HCT116 (cell line): ENCODE data around the gene GRIP1. TPM values are rescaled to one million over a fixed set of nuclear protein-coding genes. Genes with fewer than 3 reads are reported as not detected.

Source experiments
- ATAC-seq: fragments of 200-7000 bp; cut with Tn5 transposase; 2 replicates; pipeline ENCODE4 v1.9.1; 2020; ENCODE audit warnings: mild to moderate bottlenecking, moderate library complexity
- BruUV-seq: library from RNA; stranded (reverse); fragments of 400-500 nt; replicated peaks from 2 replicates; lab custom pipeline; 2021; lab: Mats Ljungman, UMichigan
- CTCF ChIA-PET: fragments of 300-600 bp; sonication (Branson Sonifier 250); formaldehyde crosslinking; loops from one replicate; lab custom pipeline; 2021; ENCODE audit warnings: antibody characterized with exemption; lab: Charles Lee
- POLR2A ChIA-PET: fragments of 300-600, 350-600 bp; sonication (Branson Sonifier 250); formaldehyde crosslinking; loops from one replicate; lab custom pipeline; 2021; ENCODE audit warnings: antibody characterized with exemption; lab: Charles Lee
- RAD21 ChIA-PET, 2 experiments: fragments of 300-600 bp; sonication (Branson Sonifier 250); formaldehyde crosslinking; loops; one replicate each; lab custom pipeline; 2023; ENCODE audit warnings: low total read pairs in 2 of 2; ENCODE audit not compliant: uncharacterized antibody in 2 of 2, unreplicated experiment in 2 of 2, low non-redundant PET in 1 of 2; lab: Charles Lee
- DNase-seq: peaks from one replicate; pipeline ENCODE4 v3.0.0-alpha.2; 2010; ENCODE audit warnings: low read depth, low spot score
- H2AFZ ChIP-seq: fragments of 200-600 bp; shearing (Covaris generic), sonication (generic); 2 replicates; pipeline ENCODE4 v1.6.1; 2017; ENCODE audit warnings: low read depth, mixed run types, mixed read lengths, antibody characterized with exemption, low read length; ENCODE audit not compliant: poor library complexity, severe bottlenecking
- H3K27ac ChIP-seq: 2 replicates; pipeline ENCODE4 v1.5.1; 2012; ENCODE audit warnings: low read depth, low read length
- H3K27me3 ChIP-seq: fragments of 200-600 bp; sonication (generic); 2 replicates; pipeline ENCODE4 v1.6.1; 2016; ENCODE audit warnings: mixed run types, low read length, mixed read lengths; ENCODE audit not compliant: insufficient read depth
- H3K36me3 ChIP-seq, 2 experiments: fragments of 200-500 bp in 1 of 2; fragments of 200-600 bp in 1 of 2; sonication (Bioruptor generic) in 1 of 2; sonication (generic) in 1 of 2; 2 replicates each; pipeline versions ENCODE4 v1.5.1 to v1.6.1; 2014 to 2016; ENCODE audit warnings: low read length in 2 of 2, inconsistent platforms in 1 of 2, mixed read lengths in 1 of 2, mixed run types in 1 of 2; ENCODE audit not compliant: insufficient read depth in 2 of 2, control insufficient read depth in 1 of 2
- H3K4me1 ChIP-seq, 2 experiments: fragments of 200-600 bp in 1 of 2; sonication (generic) in 1 of 2; 2 replicates each; pipeline versions ENCODE4 v1.5.1 to v1.6.1; 2012 to 2017; ENCODE audit warnings: low read length in 2 of 2, inconsistent platforms in 1 of 2, mild to moderate bottlenecking in 1 of 2, mixed read lengths in 1 of 2, mixed run types in 1 of 2, moderate library complexity in 1 of 2; ENCODE audit not compliant: insufficient read depth in 2 of 2, control insufficient read depth in 1 of 2
- H3K4me2 ChIP-seq: fragments of 200-600 bp; sonication (generic); 2 replicates; pipeline ENCODE4 v1.6.1; 2017; ENCODE audit warnings: mixed run types, low read length, mixed read lengths
- H3K4me3 ChIP-seq, 2 experiments: fragments of 200-600 bp in 1 of 2; sonication (generic) in 1 of 2; replicated peaks in 1 of 2; 2 replicates each; pipeline ENCODE4 v1.5.1; 2011 to 2016; ENCODE audit warnings: low read length in 2 of 2, control low read depth in 1 of 2, low read depth in 1 of 2, mild to moderate bottlenecking in 1 of 2, mixed read lengths in 1 of 2, mixed run types in 1 of 2
- H3K79me2 ChIP-seq: fragments of 200-600 bp; sonication (generic); 2 replicates; pipeline ENCODE4 v1.6.1; 2017; ENCODE audit warnings: mild to moderate bottlenecking, mixed run types, low read length, moderate library complexity, mixed read lengths; ENCODE audit not compliant: insufficient read depth
- H3K9ac ChIP-seq: fragments of 200-600 bp; sonication (generic); 2 replicates; pipeline ENCODE4 v1.6.1; 2016; ENCODE audit warnings: low read length, mixed read lengths
- H3K9me2 ChIP-seq: fragments of 200-600 bp; sonication (generic), shearing (Covaris generic); 2 replicates; pipeline ENCODE4 v1.6.1; 2017; ENCODE audit warnings: mixed run types, mild to moderate bottlenecking, moderate library complexity; ENCODE audit not compliant: insufficient read depth
- H3K9me3 ChIP-seq, 2 experiments: fragments of 200-500 bp in 1 of 2; fragments of 200-600 bp in 1 of 2; sonication (Bioruptor generic) in 1 of 2; sonication (generic) in 1 of 2; 2 replicates each; pipeline ENCODE4 v1.6.1; 2014 to 2017; ENCODE audit warnings: low read length in 2 of 2, mixed read lengths in 2 of 2, inconsistent platforms in 1 of 2, low read depth in 1 of 2, mild to moderate bottlenecking in 1 of 2, mixed run types in 1 of 2, moderate library complexity in 1 of 2; ENCODE audit not compliant: control insufficient read depth in 1 of 2, insufficient read depth in 1 of 2
- H4K20me1 ChIP-seq: fragments of 200-600 bp; sonication (generic), shearing (Covaris generic); 2 replicates; pipeline ENCODE4 v1.6.1; 2017; ENCODE audit warnings: mixed run types, mild to moderate bottlenecking, moderate library complexity; ENCODE audit not compliant: insufficient read depth
- CEBPB ChIP-seq: IDR thresholded peaks from 2 replicates; pipeline ENCODE4 v1.6.1; 2012; ENCODE audit warnings: low read depth
- EZH2 ChIP-seq: fragments of 200-600 bp; sonication (generic); IDR thresholded peaks from 2 replicates; pipeline ENCODE4 v1.6.1; 2017; ENCODE audit warnings: antibody characterized with exemption, mixed run types
- FOSL1 ChIP-seq: IDR thresholded peaks from 2 replicates; pipeline ENCODE4 v1.6.1; 2012; ENCODE audit warnings: low read depth
- JUND ChIP-seq: IDR thresholded peaks from 2 replicates; pipeline ENCODE4 v1.6.1; 2012
- MAX ChIP-seq: IDR thresholded peaks from 2 replicates; pipeline ENCODE4 v1.6.1; 2012
- POLR2A ChIP-seq: IDR thresholded peaks from 2 replicates; pipeline ENCODE4 v1.7.0; 2011; ENCODE audit warnings: borderline replicate concordance; ENCODE audit not compliant: insufficient read depth, insufficient read length; ENCODE audit errors: extremely low read depth
- POLR2AphosphoS5 ChIP-seq: IDR thresholded peaks from 2 replicates; pipeline ENCODE4 v1.6.1; 2011; ENCODE audit warnings: mild to moderate bottlenecking, low read depth, low read length, moderate library complexity
- RAD21 ChIP-seq: IDR thresholded peaks from 2 replicates; pipeline ENCODE4 v1.6.1; 2012; ENCODE audit warnings: low read depth, mild to moderate bottlenecking
- SP1 ChIP-seq: IDR thresholded peaks from 2 replicates; pipeline ENCODE4 v1.6.1; 2012; ENCODE audit warnings: low read depth
- SRF ChIP-seq: IDR thresholded peaks from 2 replicates; pipeline ENCODE4 v1.6.1; 2012; ENCODE audit warnings: low read depth
- YY1 ChIP-seq: IDR thresholded peaks from 2 replicates; pipeline ENCODE4 v1.6.1; 2011; ENCODE audit warnings: low read length, low read depth, moderate library complexity, mild to moderate bottlenecking; ENCODE audit not compliant: insufficient replicate concordance; ENCODE audit errors: extremely low read depth
- ZBTB33 ChIP-seq: IDR thresholded peaks from 2 replicates; pipeline ENCODE4 v1.6.1; 2011; ENCODE audit warnings: mild to moderate bottlenecking, low read length, moderate library complexity; ENCODE audit not compliant: insufficient replicate concordance; ENCODE audit errors: extremely low read depth
- ZNF274 ChIP-seq: fragments of 200-500 bp; sonication (Bioruptor generic); IDR thresholded peaks from 2 replicates; pipeline ENCODE4 v1.6.1; 2014; ENCODE audit warnings: mild to moderate bottlenecking, low read depth, low read length, inconsistent platforms
- intact Hi-C: fragments of 100-400 bp; cut with micrococcal nuclease; formaldehyde crosslinking; loops from 2 replicates; pipeline ENCODE4 v1.10.0; 2022
- total RNA-seq: library from RNA; stranded (reverse); gene quantifications from one replicate; pipeline ENCODE4 v1.2.1, GENCODE V29; 2021; ENCODE audit not compliant: unreplicated experiment
- TF ChIP-seq, protein P1 (sequence below): IDR thresholded peaks from 2 replicates; pipeline ENCODE4 v1.6.1; 2012; ENCODE audit warnings: low read depth

The GRIP1 gene
- total RNA-seq, 1 experiment from 2014 or later: not detected

DNA sequence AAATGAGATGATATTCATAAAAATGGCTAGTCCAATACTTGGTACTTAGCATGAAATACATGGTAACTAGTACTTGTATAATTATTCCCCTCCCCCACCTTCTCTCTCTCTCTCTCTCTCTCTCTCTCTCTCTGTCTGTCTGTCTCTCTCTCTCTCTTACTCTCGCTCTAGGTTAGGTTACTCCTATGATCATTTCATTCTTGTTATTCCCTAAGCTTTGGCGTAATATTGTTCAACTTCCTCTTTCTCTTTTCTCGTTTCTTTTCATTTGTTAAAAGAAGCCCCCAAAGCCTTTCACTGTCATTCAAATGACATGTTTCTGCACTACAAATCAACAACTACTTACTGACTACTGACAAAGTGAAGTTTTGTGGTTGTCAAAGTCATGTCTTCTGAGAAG is 89.8 kb downstream of the GRIP1 start (continued):
- TF ChIP-seq, protein P1, sequence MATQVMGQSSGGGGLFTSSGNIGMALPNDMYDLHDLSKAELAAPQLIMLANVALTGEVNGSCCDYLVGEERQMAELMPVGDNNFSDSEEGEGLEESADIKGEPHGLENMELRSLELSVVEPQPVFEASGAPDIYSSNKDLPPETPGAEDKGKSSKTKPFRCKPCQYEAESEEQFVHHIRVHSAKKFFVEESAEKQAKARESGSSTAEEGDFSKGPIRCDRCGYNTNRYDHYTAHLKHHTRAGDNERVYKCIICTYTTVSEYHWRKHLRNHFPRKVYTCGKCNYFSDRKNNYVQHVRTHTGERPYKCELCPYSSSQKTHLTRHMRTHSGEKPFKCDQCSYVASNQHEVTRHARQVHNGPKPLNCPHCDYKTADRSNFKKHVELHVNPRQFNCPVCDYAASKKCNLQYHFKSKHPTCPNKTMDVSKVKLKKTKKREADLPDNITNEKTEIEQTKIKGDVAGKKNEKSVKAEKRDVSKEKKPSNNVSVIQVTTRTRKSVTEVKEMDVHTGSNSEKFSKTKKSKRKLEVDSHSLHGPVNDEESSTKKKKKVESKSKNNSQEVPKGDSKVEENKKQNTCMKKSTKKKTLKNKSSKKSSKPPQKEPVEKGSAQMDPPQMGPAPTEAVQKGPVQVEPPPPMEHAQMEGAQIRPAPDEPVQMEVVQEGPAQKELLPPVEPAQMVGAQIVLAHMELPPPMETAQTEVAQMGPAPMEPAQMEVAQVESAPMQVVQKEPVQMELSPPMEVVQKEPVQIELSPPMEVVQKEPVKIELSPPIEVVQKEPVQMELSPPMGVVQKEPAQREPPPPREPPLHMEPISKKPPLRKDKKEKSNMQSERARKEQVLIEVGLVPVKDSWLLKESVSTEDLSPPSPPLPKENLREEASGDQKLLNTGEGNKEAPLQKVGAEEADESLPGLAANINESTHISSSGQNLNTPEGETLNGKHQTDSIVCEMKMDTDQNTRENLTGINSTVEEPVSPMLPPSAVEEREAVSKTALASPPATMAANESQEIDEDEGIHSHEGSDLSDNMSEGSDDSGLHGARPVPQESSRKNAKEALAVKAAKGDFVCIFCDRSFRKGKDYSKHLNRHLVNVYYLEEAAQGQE: no peak
- TF ChIP-seq RAD21: no peak
- no peak for TF ChIP-seq CEBPB
- no peak for TF ChIP-seq ZNF274
- TF ChIP-seq, all 23 proteins: peak for 0

DNA sequence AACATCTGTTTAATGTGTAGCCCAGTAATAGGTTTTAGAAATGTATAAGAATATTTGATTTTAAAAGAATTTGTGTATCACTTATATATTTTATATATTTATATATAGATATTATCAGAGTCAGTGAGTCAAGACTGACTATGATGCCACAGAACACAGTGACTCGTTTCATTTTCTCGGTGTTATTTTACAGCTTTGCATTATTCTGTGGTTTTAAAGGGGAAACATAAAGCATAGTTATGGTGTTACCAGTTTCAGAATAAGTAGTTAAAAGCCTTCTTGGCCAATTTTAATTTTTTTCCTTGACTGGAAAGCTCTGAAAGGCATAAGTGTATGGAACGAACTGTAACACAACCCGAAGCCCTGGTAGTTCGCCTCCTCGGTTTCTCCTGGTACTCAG is 91.0 kb downstream of the GRIP1 start:
- H3K27me3 ChIP-seq: peaks cover 30% of the 10 kb centered on the region
- H2AFZ ChIP-seq: no peak overlapping the region
- RAD21 ChIA-PET: no interaction called here
- no peak overlapping the region for H3K9ac ChIP-seq
- no peaks in the 10 kb centered on the region for H3K4me1 ChIP-seq
- intact Hi-C loops: no loop called here
- no peaks in the 10 kb centered on the region for H3K79me2 ChIP-seq
- no peaks in the 10 kb centered on the region for H3K9me2 ChIP-seq
- no peaks in the 10 kb centered on the region for H4K20me1 ChIP-seq
- H3K4me3 ChIP-seq: no peak overlapping the region
- no TSS peak for BruUV-seq
- no peaks in the 10 kb centered on the region for H3K36me3 ChIP-seq
- H3K27ac ChIP-seq: no peak overlapping the region
- TF ChIP-seq FOSL1 (no peak), POLR2AphosphoS5 (no peak), SRF (no peak), RAD21 (no peak), POLR2A (no peak), YY1 (no peak), JUND (no peak), SP1 (no peak), ZBTB33 (no peak), MAX (no peak), EZH2 (no peak)
- TF ChIP-seq, all 23 proteins: peak for 0
- no peaks in the 10 kb centered on the region for H3K9me3 ChIP-seq
- ATAC-seq: no peak
- no peak overlapping the region for H3K4me2 ChIP-seq
- CTCF ChIA-PET: no interaction called here
- POLR2A ChIA-PET: no interaction called here
- no peak for DNase-seq
